C4-2B (cell line): Measurements from ENCODE around the gene BMPR1B.

Experiments
- CTCF ChIP-seq: fragments of 450-650 bp; conservative IDR thresholded peaks from 2 replicates; pipeline ENCODE4 v1.5.1; 2017; ENCODE audit warnings: mild to moderate bottlenecking
- ZFX ChIP-seq: fragments of 450-650 bp; IDR thresholded peaks from 2 replicates; pipeline ENCODE4 v1.6.1; 2017

GRCh38 chr4:94954251-94954650 lies 196.5 kb downstream of the BMPR1B start:
- TF ChIP-seq CTCF, result no peak
- TF ChIP-seq ZFX, result no peak
